Measurements from ENCODE around the gene CELF2. TPM values are rescaled to one million over a fixed set of nuclear protein-coding genes. Genes with fewer than 3 reads are reported as not detected.
A peak's percentile ranks its signal among the peaks of the same experiment; 100 is the strongest.

The CELF2 gene
- total and polyA plus RNA-seq, 9 of the 15 experiments (the other 6 are each of a cell fraction or from before 2014, with no cell fraction given), result 4.0 to 20.3 (median 11.1) TPM

DNA sequence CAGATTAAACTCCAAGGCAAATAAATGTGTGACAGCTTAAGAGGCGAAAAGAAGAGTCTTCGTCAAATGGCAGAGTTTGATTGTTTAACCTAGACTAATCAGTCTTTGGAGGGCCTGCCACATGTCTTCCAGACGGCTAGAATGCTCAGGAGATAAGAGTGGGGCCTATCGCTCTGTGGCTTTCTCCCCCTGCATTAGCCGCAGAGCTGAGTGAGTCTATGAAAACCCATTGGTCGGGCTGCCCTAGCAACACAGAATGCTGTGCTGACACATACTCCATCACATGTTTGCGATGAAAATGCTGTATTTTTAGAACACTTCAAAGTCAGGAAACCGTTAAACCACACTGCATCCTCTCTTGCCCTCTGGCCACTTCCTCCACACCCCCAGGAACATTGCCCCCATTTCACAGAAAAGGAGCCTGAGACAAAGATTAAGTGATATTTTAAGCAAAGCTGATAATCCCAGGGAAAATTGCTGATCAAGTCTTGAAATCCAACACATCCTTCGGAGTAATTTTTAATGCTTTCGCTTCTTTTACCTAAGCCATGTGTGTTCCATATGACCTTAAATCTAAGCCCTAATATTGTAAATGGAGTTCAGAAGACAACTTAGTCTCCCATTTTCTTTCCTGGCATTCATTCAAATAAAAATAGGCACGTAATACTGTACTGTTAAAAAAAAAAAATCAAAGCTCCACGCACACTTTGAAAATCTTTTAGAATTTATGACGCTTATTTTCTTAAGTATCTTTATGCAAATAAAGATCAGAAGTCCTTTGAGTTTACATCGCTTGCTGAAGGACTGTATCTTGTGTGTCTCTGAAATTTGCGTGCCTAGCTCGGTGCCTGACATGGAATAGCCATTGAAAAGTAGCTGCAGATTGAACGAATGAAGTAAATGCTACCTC is 161.2 kb downstream of the CELF2 start (continued):
- TF ChIP-seq, protein P1, sequence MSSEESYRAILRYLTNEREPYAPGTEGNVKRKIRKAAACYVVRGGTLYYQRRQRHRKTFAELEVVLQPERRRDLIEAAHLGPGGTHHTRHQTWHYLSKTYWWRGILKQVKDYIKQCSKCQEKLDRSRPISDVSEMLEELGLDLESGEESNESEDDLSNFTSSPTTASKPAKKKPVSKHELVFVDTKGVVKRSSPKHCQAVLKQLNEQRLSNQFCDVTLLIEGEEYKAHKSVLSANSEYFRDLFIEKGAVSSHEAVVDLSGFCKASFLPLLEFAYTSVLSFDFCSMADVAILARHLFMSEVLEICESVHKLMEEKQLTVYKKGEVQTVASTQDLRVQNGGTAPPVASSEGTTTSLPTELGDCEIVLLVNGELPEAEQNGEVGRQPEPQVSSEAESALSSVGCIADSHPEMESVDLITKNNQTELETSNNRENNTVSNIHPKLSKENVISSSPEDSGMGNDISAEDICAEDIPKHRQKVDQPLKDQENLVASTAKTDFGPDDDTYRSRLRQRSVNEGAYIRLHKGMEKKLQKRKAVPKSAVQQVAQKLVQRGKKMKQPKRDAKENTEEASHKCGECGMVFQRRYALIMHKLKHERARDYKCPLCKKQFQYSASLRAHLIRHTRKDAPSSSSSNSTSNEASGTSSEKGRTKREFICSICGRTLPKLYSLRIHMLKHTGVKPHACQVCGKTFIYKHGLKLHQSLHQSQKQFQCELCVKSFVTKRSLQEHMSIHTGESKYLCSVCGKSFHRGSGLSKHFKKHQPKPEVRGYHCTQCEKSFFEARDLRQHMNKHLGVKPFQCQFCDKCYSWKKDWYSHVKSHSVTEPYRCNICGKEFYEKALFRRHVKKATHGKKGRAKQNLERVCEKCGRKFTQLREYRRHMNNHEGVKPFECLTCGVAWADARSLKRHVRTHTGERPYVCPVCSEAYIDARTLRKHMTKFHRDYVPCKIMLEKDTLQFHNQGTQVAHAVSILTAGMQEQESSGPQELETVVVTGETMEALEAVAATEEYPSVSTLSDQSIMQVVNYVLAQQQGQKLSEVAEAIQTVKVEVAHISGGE (CRISPR knock-in tag; IDR thresholded peaks at IDR 0.05), result peak in 1 of 3 experiments; percentile 42; a peak in 1 of 6 replicates
- TF ChIP-seq, protein P2, sequence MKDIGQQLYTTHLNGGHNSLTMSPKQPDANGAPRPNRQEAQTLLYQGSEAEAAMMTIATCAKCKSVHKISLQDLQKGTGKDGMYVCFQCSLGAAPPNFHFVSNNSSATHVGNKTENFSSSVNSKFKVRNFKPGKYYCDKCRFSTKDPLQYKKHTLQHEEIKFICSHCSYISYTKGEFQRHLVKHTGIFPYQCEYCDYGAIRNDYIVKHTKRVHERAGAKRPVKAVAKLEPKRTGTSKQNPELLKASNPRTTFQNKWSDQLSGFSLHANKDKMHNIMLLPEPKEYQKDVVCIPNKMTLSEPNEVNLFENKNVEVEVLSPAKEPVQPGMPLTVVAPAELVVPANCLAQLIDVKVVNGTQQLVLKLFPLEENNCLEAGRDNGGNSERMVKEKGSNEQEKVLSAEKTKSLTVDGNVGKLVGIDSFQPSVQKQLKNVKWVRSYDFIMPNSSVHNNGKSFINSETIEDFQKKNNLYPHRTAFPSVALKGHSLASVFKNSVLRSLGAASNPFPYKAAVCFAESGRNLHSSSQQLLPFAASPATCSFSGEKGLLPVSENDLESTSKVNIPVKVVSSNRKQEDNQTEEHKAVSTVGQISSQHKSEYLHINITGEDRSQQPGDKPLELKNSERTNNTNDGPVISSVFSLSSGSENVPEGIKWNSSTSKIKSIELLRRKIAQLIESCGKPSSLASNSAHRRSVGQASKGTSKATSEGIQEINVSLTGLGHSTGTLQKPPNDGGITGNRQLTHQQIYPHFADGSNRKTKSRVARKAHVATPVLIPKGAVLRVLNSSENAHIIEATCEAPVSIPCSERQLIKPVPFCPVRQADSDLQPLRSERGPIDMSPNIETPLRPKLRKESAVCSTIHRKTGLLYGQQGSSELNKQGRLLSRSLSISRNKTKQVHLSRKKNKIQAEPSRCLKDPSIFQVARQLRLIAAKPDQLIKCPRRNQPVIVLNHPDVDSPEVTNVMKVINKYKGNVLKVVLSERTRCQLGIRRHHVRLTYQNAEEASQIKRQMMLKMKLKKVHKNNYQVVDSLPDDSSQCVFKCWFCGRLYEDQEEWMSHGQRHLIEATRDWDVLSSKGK (CRISPR knock-in tag; IDR thresholded peaks at IDR 0.05), result no peak
- peak; percentile 44 for TF ChIP-seq ZFP36 (IDR thresholded peaks at IDR 0.05; ENCODE audit: low read depth, low read length, partially characterized antibody)
- TF ChIP-seq, protein P3, sequence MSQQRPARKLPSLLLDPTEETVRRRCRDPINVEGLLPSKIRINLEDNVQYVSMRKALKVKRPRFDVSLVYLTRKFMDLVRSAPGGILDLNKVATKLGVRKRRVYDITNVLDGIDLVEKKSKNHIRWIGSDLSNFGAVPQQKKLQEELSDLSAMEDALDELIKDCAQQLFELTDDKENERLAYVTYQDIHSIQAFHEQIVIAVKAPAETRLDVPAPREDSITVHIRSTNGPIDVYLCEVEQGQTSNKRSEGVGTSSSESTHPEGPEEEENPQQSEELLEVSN (IDR thresholded peaks at IDR 0.05; ENCODE audit: borderline replicate concordance in 1 of 2, extremely low read depth in 1 of 2, insufficient read depth in 1 of 2, insufficient read length in 1 of 2, low read depth in 1 of 2, low read length in 1 of 2, poor library complexity in 1 of 2, severe bottlenecking in 1 of 2), result peak; percentile 67 to 89
- peak; percentile 95 for TF ChIP-seq NCOR1 (IDR thresholded peaks at IDR 0.05)
- TF ChIP-seq, protein P4, sequence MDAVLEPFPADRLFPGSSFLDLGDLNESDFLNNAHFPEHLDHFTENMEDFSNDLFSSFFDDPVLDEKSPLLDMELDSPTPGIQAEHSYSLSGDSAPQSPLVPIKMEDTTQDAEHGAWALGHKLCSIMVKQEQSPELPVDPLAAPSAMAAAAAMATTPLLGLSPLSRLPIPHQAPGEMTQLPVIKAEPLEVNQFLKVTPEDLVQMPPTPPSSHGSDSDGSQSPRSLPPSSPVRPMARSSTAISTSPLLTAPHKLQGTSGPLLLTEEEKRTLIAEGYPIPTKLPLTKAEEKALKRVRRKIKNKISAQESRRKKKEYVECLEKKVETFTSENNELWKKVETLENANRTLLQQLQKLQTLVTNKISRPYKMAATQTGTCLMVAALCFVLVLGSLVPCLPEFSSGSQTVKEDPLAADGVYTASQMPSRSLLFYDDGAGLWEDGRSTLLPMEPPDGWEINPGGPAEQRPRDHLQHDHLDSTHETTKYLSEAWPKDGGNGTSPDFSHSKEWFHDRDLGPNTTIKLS (IDR thresholded peaks at IDR 0.05; ENCODE audit: borderline replicate concordance, low read depth), result peak; percentile 68
- peak; percentile 88; the same call in 1 of the 2 replicates for TF ChIP-seq FOXP1 (CRISPR knock-in tag; IDR thresholded peaks at IDR 0.05)
- peak; percentile 92 for TF ChIP-seq FOSL1 (tag; conservative IDR thresholded peaks at IDR 0.05)
- peak; percentile 89 for TF ChIP-seq TAL1 (IDR thresholded peaks at IDR 0.05)

Data from K562 (cell line).